ENCODE data around the gene INPP4B. TPM values are rescaled to one million over a fixed set of nuclear protein-coding genes. Genes with fewer than 3 reads are reported as not detected.

The INPP4B gene
- polyA plus RNA-seq, 1 experiment, result 18.1 TPM

DNA sequence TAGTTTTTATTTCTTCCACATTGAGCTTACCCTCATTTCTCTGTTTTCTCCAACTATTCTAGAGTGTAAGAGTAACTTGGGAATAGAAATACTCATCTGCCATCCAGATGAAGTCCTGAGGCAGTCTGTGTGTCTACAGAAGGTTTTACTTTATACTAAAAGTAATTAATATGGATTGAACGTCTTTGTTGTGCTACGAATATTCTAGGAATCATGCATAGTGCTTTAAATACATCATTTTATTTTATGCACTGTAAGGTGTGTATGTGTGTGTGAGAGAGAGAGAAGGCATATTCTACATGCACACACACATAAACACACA is 305.7 kb downstream of the INPP4B start:
- H3K36me3 ChIP-seq (ENCODE audit: control insufficient read depth, insufficient read depth, low read length), result no peaks in the 10 kb centered on the region
- no peak for DNase-seq (ENCODE audit: low read depth)
- H3K27me3 ChIP-seq (ENCODE audit: control insufficient read depth, insufficient read depth, low read length), result no peaks in the 10 kb centered on the region
- CTCF ChIA-PET, result interaction anchor here (1.1 kb wide), 1 partner anchor 9 kb away, joined by 4 read pairs; no protein-coding TSS in a partner anchor
- H3K4me3 ChIP-seq (ENCODE audit: low read depth, low read length), result no peak overlapping the region
- POLR2A ChIA-PET, result no interaction called here
- TF ChIP-seq, protein P1, sequence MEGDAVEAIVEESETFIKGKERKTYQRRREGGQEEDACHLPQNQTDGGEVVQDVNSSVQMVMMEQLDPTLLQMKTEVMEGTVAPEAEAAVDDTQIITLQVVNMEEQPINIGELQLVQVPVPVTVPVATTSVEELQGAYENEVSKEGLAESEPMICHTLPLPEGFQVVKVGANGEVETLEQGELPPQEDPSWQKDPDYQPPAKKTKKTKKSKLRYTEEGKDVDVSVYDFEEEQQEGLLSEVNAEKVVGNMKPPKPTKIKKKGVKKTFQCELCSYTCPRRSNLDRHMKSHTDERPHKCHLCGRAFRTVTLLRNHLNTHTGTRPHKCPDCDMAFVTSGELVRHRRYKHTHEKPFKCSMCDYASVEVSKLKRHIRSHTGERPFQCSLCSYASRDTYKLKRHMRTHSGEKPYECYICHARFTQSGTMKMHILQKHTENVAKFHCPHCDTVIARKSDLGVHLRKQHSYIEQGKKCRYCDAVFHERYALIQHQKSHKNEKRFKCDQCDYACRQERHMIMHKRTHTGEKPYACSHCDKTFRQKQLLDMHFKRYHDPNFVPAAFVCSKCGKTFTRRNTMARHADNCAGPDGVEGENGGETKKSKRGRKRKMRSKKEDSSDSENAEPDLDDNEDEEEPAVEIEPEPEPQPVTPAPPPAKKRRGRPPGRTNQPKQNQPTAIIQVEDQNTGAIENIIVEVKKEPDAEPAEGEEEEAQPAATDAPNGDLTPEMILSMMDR (IDR thresholded peaks at IDR 0.05; ENCODE audit: insufficient read depth, low read depth, low read length), result no peak

DNA sequence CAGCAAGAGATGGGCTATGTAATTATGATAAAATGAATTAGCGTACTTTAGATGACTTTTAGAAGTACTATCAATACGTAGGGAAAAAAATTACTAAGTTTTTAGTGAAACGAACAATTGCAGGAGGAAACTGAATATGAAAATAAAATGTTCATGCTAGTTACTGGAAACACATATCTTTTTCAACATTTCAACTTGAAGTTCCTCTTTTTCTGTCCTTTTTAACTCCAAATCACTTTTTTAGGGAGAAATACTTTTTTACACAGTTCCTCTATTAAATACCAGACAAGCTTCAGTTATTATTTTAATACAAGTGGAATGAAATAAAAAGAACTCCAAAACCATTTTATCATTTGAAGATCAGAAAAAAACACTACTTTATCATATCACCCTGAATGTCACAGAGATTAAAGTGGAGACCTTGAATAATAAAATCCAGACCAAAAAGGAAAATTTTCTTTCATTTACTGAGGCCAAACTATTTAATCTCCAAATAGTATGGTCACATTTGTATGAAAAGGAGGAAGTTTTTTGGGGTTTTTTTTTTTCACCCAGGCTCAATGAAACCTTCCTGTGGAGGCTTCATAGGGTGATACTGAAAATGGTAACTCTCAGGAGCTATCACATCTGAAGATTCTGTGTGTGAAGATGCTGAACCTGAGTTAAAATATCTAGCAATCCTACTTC is 306.2 kb downstream of the INPP4B start:
- TF ChIP-seq, protein P1 (IDR thresholded peaks at IDR 0.05; ENCODE audit: insufficient read depth, low read depth, low read length), result no peak
- CTCF ChIA-PET, result no interaction called here
- Histone ChIP-seq H3K4me3 (ENCODE audit: low read depth, low read length) (no peak overlapping the region), H3K27me3 (ENCODE audit: control insufficient read depth, insufficient read depth, low read length) (no peaks in the 10 kb centered on the region), H3K36me3 (ENCODE audit: control insufficient read depth, insufficient read depth, low read length) (no peaks in the 10 kb centered on the region)
- POLR2A ChIA-PET, result no interaction called here
- DNase-seq (ENCODE audit: low read depth), result no peak

DNA sequence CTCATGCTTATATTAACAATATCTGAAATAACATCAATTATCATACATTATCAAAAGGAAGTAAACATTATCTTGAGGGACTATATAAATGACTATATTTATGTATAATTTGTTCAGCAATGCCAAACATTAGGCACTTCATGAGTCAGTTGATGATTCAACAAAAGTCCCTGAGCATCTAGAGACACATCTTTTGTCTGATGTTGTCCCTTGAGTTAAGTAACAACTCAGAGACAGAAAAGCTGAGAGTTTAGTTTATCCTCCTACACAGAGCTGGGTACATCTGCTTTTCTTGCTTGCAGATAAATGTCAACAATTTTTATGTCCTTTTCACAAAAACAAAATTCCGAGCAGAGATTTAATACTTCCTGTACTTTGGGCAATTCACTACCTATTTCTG is 311.1 kb downstream of the INPP4B start:
- Histone ChIP-seq H3K4me3 (ENCODE audit: low read depth, low read length) (no peak overlapping the region), H3K27me3 (ENCODE audit: control insufficient read depth, insufficient read depth, low read length) (no peaks in the 10 kb centered on the region), H3K36me3 (ENCODE audit: control insufficient read depth, insufficient read depth, low read length) (no peaks in the 10 kb centered on the region)
- ChIA-PET POLR2A (no interaction called here), CTCF (no interaction called here)
- DNase-seq (ENCODE audit: low read depth), result no peak
- TF ChIP-seq, protein P1 (IDR thresholded peaks at IDR 0.05; ENCODE audit: insufficient read depth, low read depth, low read length), result no peak

DNA sequence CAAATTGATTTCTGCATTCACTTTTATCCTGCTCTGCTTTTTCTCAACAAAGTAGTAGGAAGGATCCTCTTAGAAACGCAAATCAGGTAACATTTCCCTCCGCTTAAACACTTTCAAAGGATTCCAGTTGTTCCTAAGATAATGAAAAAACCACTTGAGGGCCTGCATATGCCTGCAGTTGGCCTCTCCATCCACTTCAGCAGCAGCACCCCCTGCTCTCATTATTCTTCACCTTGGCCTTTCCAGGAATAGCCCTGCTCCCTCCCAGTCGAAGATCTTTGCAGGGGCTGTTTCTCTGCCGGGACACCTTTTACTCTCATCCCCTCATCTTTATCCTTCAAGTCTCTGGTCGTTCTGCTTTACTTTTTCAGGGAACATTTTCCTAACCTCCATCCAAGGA is 314.0 kb downstream of the INPP4B start:
- POLR2A ChIA-PET, result no interaction called here
- DNase-seq (ENCODE audit: low read depth), result no peak
- CTCF ChIA-PET, result no interaction called here

DNA sequence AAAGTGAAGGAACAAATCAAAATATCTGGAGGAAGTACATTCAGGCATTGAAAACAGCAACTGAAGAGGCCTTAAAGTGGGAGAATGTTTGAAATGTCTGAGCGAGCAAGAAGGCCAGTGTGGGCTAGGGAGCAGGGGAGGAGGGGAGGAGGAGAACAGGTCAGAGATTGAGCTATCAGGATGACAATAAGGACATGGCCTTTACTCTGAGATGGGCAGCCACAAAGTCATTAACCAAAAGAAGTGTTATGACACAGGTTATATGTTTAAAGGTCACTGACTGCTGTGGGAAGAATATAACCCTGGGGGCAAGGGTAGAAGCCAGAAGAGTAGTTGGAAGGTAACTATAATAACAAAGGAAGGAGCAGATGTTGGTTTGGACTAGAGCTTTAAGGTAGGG is 315.4 kb downstream of the INPP4B start:
- H3K27me3 ChIP-seq (ENCODE audit: control insufficient read depth, insufficient read depth, low read length), result no peaks in the 10 kb centered on the region
- H3K4me3 ChIP-seq (ENCODE audit: low read depth, low read length), result no peak overlapping the region
- ChIA-PET POLR2A (no interaction called here), CTCF (interaction anchor here (0.6 to 1.2 kb wide), 2 partner anchors 933 to 1225 kb away, joined by 3 read pairs; no protein-coding TSS in a partner anchor)
- no peak for DNase-seq (ENCODE audit: low read depth)
- H3K36me3 ChIP-seq (ENCODE audit: control insufficient read depth, insufficient read depth, low read length), result no peaks in the 10 kb centered on the region
- TF ChIP-seq, protein P1 (IDR thresholded peaks at IDR 0.05; ENCODE audit: insufficient read depth, low read depth, low read length), result no peak

More for the DNA sequence above, 314.0 kb downstream of the INPP4B start:
- no peaks in the 10 kb centered on the region for H3K36me3 ChIP-seq (ENCODE audit: control insufficient read depth, insufficient read depth, low read length)
- TF ChIP-seq, protein P1 (IDR thresholded peaks at IDR 0.05; ENCODE audit: insufficient read depth, low read depth, low read length), result no peak
- H3K27me3 ChIP-seq (ENCODE audit: control insufficient read depth, insufficient read depth, low read length), result no peaks in the 10 kb centered on the region
- no peak overlapping the region for H3K4me3 ChIP-seq (ENCODE audit: low read depth, low read length)
